Measurements from ENCODE around the gene MDN1.

- TF ChIP-seq POLR2A (IDR thresholded peaks at IDR 0.05) (no peak), CTCF (IDR thresholded peaks at IDR 0.05) (no peak)
Measured at GRCh38 chr6:89649682-89650081, 169.9 kb downstream of the MDN1 start.
